NCI-H2196 treated with DMSO at 0.1 percent for 48 hours (cell line): ENCODE results near the gene EIF4B.
A peak's percentile ranks its signal among the peaks of the same experiment; 100 is the strongest.

Experiments
- DNase-seq: peaks from one replicate; lab custom pipeline; 2025; ENCODE audit not compliant: unreplicated experiment; lab: John Stamatoyannopoulos, UW

EIF4B gene

DNA sequence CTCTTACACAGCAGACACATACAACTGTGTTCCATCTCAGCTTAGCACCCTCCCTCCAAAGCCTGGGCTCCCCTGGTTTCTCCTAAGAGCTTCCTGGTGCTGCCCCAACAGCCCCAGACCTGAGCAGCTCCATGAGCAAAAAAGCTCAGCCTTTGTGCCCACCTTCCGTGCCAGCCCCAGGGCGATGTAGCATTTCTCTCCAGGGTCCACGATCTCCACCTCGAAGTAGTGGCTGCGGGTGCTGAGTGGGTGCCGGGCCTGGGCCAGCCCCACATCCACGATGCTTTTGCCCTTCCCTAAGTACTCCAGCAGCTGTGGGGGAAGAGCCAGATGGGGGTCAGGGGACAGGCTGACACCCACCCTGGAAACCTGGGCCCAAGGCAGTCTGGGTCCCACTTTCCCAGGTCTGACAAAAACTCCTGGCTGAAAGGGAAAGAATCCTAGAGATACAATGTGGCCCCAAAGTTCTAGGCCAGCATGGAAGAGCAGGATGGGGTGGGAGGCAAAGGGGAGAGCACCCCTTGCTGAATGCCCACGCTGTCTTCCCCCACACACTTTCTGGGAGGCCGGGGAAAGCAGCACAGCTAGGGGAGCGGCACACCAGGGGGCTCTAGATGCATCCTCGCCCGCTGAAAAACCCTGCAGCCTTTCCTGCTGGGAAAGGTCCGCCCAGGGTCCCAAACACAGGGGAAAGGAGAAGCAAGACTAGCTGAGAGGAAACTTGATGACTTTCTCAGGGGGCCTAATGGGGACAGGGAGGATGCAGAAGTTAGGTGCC lies 61.9 kb downstream of the EIF4B start:
- DNase-seq = no peak

DNA sequence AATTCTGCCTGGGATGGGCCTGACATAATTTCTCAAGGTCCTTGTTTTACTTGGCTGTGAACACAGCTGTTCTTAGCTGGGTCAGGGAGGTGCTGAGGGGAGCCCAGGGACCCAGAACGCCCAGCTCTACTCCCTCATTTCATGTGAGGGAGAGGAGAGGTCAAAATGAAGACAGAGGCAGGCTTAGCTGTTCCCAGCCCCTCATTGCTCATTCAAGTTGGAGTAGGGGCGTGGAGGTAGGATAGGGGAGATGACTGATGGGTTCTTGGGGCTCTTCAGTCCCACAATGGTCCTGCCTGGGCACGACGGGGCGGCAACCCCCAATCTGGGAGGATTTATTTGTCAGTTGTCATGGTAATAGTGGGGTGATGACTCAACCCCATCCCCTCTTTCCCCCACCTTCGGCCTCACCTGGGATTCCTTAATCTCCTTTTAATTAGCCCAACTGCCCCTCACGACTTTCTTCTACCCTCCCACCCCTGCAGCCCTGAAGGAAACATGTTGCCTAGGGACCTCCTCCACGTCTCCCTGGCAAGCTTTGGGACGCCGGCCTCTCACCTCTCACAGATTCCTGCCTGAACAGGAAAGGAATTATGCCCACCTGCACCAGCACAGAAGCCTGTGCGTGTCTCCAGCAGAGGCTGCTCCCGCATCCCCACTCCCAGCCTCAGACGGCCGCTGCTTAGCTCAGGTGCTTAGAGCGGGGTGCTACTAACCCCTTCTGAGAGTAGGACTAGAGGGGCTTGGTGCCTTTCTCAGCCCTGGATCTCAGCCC lies 62.7 kb downstream of the EIF4B start:
- DNase-seq = no peak

DNA sequence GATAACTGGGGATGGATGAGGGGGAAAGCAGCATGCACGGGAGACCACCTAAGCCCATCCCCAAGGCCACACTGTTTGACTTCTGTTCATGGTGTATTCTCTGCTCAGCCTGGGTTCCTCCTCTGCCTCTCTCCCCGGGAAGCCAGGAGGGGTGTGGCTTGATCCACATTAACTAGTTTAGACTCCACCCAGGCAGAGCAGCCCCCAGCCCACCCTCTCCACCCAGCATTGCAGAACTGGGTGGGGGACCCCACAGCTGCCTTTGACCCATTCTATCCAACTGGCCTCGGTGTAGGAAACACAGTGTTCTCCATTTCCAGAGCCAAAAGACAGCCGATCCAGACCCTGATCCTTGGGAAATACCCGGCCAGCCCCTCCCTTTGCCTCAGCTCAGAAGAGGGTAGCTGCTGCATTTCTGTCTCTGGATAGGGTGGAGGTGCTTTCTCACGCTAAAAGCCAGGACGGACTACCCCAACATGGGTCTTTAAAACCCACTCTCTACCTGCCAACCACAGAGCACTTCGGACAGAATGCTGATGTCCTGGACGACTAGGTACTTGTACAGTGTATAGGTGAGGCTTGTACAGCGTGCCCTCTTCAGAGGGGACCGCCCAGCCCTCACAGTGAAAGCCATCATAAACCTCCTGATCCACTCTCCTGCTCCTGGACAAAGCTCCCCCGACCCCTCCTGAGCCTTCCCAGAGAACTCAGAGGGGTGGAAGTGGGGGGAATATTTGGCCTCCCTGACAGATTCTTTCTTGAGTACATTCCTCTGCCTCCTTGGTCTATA lies 63.6 kb downstream of the EIF4B start:
- DNase-seq = no peak

DNA sequence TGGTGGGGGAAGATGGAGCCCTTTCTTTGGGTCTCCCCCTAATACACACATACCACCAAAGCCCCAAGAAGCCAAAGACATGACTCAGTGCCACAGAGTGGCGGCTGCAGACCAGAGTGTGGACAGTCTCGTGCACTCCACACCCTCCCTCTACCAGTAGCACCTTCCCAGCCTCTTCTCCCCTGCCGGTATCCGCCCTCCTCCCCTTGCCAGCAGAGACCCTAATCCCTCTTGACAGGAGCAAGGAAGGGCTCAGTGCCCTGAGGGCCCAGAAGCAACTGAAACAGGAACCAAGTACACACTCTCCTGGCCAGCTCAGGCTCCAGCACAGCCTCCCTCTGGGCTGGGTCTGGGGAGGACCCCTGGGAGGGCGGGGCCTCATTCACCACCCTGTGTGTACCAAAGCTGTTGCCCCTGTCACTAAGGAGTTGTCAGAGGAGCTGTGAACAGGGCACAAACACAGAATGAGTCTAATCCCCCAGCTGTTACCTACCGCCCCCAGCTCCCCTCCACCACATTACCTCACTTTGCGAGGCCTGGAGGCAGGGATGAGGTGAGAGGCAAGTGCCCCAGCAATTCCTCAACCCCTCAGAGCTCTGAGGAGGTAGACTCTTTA lies 64.7 kb downstream of the EIF4B start:
- no peak for DNase-seq

DNA sequence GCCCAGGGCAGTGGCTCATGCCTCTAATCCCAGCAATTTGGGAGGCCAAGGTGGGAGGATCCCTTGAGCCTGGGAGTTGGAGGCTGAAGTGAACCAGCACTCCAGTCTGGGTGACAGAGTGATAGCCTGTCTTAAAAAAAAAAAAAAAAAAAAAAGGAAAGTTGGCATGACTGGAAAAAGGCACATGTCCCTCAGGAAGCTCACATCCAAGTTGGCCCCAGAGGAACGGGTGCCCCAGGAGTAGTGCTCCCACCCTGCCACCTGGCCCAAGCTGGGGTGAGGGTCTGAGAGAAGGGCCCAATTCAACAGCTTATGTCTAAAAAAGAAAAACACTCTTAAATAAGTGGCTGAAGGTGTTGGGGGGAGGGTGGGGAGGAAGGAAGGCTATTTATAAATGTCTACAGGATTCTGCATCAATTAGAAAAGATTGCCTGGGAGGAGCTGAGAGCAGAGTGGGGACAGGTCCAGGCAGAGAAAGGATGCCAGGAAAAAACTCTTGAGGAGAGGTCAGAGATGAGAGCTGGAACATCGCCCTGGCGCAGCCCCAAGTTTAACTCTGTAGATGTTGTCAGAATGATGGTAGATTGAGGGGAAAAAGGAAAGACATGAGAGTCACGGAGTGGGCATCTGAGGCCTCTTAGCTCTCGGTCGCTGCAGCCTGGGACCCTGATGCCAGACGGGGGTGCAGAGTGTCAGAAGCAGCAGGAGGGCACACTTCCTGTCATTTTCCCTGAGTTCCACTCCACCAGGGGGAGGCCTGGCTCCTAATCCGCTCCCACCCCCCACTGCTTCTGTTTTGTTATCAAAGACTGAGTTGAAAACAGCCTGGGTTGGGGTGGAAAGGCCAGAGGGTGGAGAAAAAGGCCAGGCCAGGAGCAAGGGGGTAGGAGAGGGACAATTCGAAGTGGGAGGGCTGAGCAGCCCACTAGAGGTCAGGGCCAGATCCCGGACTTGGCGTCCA lies 65.6 kb downstream of the EIF4B start:
- DNase-seq = peak; percentile 26

DNA sequence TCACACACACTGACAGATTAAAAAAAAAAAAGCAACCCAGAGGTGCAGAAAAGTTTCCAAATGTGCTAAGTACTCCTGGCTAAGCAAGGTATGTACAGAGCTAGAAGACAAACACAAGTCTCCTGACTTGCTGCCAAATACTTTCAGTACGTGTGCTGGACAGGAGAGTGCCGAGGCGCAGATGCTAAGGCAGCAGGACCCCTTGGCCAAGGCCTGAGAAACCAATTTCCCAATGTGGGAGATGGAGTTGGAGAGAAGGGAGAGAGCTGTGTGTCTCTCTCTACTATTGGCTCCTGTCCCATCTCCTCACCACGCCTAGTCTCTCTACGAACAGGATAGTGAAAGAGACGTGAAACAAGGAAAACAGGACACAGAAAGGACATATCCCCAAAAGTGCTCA lies 67.6 kb downstream of the EIF4B start:
- DNase-seq = no peak

DNA sequence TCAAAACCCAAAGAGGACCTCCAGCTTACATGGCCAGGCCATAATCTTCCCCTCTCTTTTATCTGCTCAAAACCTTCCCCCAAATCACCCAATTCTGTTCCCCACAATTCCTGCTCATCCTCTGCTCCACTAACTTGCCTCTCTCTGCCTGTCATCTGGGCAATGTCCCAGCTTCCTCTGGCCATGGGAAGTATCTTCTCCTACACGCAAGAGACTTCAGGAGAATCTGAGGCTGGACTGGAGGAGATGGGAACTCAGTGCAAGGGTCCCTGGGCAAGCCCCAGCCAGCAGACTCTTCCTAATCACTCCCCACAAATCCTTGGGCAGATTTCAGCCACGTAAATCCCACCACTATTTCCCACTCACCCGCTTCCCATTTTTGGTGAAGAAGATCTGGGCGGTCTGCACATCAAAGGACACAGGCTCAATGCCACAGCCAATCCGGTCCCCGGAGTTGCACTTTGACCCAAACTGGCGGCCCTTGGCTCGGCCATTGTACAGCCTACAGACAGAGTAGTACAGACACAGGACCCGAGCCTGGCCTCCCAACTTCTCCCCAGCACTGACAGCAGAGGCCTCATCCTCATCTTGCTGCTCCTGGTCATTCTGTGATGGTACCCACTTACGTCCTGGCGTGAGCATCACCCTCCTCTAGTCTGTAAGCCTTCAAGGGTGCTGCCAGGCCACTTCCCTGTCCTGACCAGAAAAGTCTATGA lies 68.2 kb downstream of the EIF4B start:
- no peak for DNase-seq

DNA sequence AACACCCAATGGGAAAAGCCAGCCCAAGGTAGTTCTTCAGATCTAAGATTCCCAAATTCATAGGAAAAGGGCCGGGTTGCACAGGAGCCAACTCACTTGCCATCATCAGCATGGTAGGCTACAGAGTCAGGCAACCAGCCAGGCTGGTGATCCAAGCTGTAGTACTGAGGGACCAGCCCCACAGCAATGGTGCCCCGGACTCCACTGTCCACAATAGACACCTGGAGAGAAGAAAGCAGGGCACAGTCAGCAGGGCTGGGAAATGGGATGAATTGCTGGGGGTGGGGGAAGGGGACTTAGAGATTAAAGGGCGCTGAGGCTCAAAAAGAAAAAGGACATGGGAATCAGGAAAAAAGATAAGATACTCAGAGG lies 68.7 kb downstream of the EIF4B start:
- DNase-seq = no peak

DNA sequence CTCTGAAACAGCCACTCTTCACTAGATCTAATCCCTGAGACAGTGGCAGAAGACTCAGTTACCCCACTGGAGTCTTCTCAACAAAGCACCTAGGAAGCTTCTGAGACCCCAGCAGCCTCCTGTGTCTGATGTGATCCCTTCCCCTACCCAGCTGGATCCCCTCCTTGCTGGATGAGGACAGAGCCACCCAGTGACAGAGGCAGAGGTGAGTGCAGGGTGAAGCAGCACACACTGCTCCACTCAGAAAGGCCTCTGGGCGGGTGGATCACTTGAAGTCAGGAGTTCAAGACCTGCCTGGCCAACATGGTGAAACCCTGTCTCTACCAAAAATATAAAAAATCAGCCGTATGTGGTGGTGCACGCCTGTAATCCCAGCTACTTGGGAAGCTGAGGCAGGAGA lies 70.2 kb downstream of the EIF4B start:
- no peak for DNase-seq

DNA sequence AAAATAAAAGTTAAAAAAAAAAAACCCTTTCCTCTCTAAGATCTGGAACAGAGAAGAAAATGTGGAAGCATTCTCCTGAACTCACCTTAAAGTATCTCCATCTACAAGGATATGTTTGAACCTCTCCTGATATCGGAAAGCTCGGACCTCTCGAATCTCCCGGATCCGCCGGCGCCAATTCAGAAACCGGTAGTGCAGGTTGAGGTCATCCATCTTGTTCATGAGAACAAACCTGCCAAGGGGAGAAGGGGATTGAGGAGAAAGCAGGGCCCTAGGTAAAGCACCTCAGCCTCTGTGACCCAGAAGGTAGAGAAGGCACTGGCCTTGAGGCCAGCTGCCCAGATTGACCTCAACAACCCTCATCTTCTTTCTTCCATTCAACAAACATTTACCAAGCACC lies 70.8 kb downstream of the EIF4B start:
- no peak for DNase-seq

DNA sequence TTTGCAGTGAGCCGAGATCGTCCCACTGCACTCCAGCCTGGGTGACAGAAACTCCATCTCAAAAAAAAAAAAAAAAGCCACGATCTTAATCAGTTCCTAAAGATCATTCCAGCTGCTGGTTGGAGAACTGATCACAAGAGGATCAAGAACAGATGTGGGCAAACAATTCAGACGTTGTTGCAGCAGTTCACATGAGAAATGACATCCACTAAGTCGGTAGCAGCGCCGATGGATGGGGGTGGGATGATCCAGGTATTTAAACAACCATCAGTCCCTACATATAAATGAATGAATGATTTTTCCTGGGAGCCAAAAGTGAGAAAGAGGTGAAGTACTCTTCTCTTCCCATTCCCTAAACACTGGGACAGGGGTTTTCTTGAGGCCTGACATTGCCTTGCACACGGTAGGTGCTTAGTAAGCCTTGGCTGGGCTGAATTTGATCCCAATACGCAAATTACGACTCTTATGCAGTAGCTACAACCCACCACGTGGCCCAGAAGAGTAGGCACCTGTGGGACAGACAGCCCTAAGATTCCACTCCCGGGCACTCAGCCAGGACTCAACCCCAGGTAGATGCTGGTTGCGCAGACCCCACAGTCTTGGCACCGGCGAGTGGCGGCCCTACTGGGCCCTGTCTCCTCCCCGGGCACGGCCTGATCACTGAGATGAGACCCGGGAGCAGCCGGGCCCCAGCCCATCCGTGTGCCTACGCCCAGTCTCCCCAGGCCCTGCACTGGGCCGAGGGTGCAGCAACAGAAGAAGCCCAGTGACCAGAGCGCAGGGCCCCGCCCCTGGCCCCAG lies 72.4 kb downstream of the EIF4B start:
- no peak for DNase-seq

DNA sequence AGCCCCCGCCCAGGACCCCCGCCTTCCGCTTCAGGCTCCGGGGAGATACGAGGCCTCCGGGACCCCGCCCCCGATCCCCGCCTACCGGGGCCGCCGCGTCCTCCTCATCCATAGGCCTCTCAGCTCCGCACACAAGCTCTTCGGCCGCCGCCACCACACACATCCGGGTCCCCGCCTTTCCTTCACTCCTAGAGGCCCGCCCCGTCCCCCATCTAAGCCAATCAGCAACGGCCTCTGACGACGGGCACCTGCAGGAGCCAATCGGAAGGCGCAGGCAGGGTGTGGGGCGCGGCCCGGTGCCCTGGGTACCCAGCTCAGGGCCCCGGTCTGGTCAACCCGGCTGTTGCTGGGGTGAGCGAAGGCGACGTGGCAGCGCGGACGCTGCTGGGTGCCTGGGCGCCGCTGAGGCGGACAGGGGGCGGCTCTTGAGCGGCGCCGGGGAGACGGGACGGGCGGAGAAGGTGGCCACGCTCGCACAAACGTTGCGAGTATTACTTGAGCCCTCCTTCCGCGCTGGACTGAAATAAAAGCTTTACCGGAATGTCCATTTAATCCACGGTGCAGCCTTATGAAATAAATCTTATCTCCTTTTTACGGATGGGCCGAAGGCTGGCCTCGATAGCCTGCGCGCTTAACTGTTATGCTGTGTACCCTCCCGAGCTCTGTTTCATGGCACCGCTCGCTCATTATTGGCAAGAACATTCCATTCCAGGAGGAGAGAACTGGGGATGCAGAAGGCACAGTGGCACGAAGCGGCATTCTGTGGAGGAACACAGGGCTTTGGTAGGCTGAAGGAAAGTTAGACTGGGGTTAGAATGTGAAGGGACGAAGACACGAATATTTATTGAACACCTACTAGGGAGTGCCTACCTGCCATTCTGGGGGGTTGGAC lies 73.2 kb downstream of the EIF4B start, which contains the start of gene SPRYD3:
Gene SPRYD3, minus strand, starts transcription at position 165 of the 892 bp plus-strand sequence. Its CDS starts 57 bp downstream, at position 108.
- peak; percentile 95 for DNase-seq

DNA sequence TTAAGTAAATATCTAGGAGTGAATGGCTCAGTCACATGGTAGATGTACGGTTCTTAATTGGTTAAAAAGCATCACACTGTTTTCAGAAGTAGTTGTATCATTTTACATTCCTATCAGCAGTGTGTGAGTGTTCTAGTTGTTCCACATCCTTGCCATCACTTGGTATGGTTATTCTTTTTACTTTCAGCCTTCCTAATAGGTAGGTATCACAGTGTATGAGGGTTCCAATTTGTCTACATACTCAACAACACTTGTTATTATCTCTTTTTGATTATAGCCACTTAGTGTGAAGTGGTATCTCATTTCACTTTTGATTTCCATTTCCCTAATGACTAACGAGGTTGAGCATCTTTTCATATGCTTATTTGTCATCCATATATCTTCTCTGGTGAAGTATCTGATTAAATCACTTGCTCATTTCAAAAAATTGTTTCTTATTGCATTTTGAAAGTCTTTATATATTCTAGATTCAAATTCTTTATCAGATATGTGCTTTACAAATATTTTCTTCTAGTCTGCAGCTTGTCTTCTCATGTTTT lies 76.5 kb downstream of the EIF4B start:
- no peak for DNase-seq

DNA sequence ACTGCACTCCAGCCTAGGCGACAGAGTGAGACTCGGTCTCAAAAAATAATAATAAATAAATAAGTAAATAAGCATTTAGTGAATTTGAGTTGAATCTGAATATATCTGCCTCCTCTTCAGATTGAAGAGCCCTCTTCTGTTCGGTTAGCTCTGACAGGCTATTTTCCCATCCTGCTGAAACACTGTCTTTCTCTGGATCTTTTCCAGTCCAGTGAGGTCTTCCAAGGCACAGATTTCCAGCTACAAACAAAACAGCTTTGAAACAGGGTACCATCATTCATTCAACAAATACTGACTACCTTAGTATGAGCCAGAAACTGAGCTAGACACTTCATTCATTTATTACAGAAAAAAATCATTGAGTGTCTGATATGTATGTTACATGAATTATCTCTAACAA lies 80.1 kb downstream of the EIF4B start:
- DNase-seq = no peak

DNA sequence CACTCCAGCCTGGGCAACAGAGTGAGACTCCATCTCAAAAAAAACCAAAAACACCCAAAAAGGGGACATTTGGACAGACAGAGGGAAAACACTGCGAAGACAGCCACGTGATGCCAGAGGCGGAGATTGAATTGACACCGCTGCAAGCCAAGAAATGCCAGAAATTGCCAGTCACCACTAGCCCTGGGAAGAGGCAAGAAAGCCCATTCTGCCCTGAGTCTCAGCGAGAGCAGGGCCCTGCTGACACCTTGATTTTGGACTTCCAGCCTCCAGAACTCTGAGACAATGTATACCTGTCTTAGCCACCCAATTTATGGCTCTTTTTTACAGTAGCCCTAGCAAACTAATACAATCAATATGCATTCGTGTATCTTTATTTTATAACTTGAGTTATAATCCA lies 83.8 kb downstream of the EIF4B start:
- no peak for DNase-seq

DNA sequence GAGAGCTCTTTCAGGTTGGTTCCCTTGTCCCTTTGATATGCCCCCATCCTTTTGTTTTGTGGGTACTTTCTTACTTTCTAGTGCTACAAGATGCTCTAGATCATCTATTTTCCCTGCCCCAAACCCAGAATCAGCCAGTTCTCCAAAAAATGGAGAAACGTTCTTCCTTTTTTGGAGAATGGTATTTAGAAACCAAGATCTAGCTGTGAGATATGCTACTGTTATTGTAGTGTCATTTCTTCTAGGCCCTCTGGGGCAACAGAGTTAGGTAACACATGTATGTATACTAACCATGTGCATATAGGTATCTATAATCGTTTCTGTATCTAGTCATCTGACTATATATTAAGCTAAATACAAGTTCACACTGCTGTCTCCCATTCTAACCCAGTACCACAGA lies 84.3 kb downstream of the EIF4B start:
- DNase-seq = no peak

DNA sequence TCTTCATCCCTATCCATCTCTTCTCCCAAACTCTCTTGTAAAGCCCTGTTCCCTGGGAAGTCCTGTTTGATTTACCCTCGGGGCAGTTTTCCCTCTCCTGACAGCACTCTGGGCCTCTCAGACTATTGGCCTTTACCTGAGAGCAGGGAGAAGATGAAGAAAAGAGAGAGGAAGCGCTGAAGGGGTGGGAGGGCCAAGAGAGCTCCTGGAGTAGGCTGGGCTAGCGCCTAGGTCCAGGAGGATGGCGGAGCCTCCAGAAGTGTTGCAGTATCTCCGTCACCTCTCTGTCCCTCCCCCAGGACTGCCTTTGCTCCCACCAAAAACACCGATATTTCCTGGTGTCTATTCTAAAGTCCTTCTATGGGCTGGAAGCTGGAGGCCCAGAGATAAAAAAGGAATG lies 85.5 kb downstream of the EIF4B start:
- no peak for DNase-seq
